ENCODE measurements around the gene PCBP3. TPM values are rescaled to one million over a fixed set of nuclear protein-coding genes. Genes with fewer than 3 reads are reported as not detected.
"Not testable (repeated sequence)": the region's sequence is repeated elsewhere in the genome, so short reads cannot be mapped to it uniquely, and the experiment has no call there.

PCBP3 gene
- total RNA-seq, 2 experiments from 2014 or later = 12.2 to 13.2 TPM

- H3K36me3 Mint-ChIP-seq (ENCODE audit: low read depth) = peaks cover 4% of the 10 kb centered on the region
- no peaks in the 10 kb centered on the region for H3K27me3 Mint-ChIP-seq
- POLR2A ChIA-PET = no interaction called here
- CTCF ChIA-PET = no interaction called here
- H3K9me3 Mint-ChIP-seq (ENCODE audit: low read depth) = no peaks in the 10 kb centered on the region
- no peaks in the 10 kb centered on the region for H3K4me1 Mint-ChIP-seq
- DNase-seq (no peak), ATAC-seq (no peak)
- intact Hi-C loops (cut with DNase I, micrococcal nuclease) = no loop called here
- H3K27ac Mint-ChIP-seq = no peak overlapping the region
- H3K4me3 Mint-ChIP-seq = no peak overlapping the region
These were observed 165.9 kb downstream of the PCBP3 start for GRCh38 chr21:45809421-45809820.

- no peaks in the 10 kb centered on the region for H3K27me3 Mint-ChIP-seq
- no peaks in the 10 kb centered on the region for H3K9me3 Mint-ChIP-seq (ENCODE audit: low read depth)
- no peaks in the 10 kb centered on the region for H3K4me1 Mint-ChIP-seq
- intact Hi-C loops (cut with DNase I, micrococcal nuclease) = no loop called here
- H3K4me3 Mint-ChIP-seq = no peak overlapping the region
- peaks cover 4% of the 10 kb centered on the region for H3K36me3 Mint-ChIP-seq (ENCODE audit: low read depth)
- DNase-seq (no peak), ATAC-seq (no peak)
- no peak overlapping the region for H3K27ac Mint-ChIP-seq
- POLR2A ChIA-PET = no interaction called here
- CTCF ChIA-PET = no interaction called here
These were observed 167.6 kb downstream of the PCBP3 start for GRCh38 chr21:45811136-45811535.

- POLR2A ChIA-PET = interaction anchor here (0.6 to 0.9 kb wide), 4 partner anchors 67 to 331 kb away, joined by 3 to 4 read pairs (median 4); no protein-coding TSS in a partner anchor
- H3K27ac Mint-ChIP-seq; CTCF ChIA-PET; H3K9me3 Mint-ChIP-seq (ENCODE audit: low read depth); H3K4me3 Mint-ChIP-seq; ATAC-seq; H3K36me3 Mint-ChIP-seq (ENCODE audit: low read depth); H3K27me3 Mint-ChIP-seq: not testable (repeated sequence)
- peak; percentile 53 for DNase-seq
- intact Hi-C loops (cut with DNase I, micrococcal nuclease) = loop anchor here in 1 of 2 experiments (1.0 kb wide), 1 partner anchor 46 kb away; no protein-coding TSS in a partner anchor
- H3K4me1 Mint-ChIP-seq = peaks cover 24% of the 10 kb centered on the region
These were observed 170.8 kb downstream of the PCBP3 start for GRCh38 chr21:45814210-45814940.

- H3K9me3 Mint-ChIP-seq (ENCODE audit: low read depth); H3K36me3 Mint-ChIP-seq (ENCODE audit: low read depth); H3K27me3 Mint-ChIP-seq; CTCF ChIA-PET; H3K4me3 Mint-ChIP-seq; ATAC-seq; POLR2A ChIA-PET; H3K27ac Mint-ChIP-seq: not testable (repeated sequence)
- DNase-seq = peak; percentile 50
- peaks cover 38% of the 10 kb centered on the region for H3K4me1 Mint-ChIP-seq
- intact Hi-C loops (cut with DNase I, micrococcal nuclease) = loop anchor here in 1 of 2 experiments (5.0 kb wide), 3 partner anchors 72 to 173 kb away; partner anchors contain the start of gene PCBP3
These were observed 172.3 kb downstream of the PCBP3 start for GRCh38 chr21:45815781-45816180.

GRCh38 chr21:45816794-45817193 is 173.3 kb downstream of the PCBP3 start:
- ATAC-seq = no peak
- Mint-ChIP-seq H3K36me3 (ENCODE audit: low read depth) (peaks cover 9% of the 10 kb centered on the region), H3K9me3 (ENCODE audit: low read depth) (no peaks in the 10 kb centered on the region), H3K4me3 (no peak overlapping the region), H3K4me1 (peaks cover 49% of the 10 kb centered on the region), H3K27ac (peak overlapping the region; percentile 73), H3K27me3 (peaks cover under 1% of the 10 kb centered on the region)
- ChIA-PET POLR2A (no interaction called here), CTCF (interaction anchor here (0.7 kb wide), 1 partner anchor 410 kb away, joined by 5 read pairs; no protein-coding TSS in a partner anchor)
- no peak for DNase-seq
- intact Hi-C loops (cut with DNase I, micrococcal nuclease) = loop anchor here in 1 of 2 experiments (5.0 kb wide), 3 partner anchors 71 to 174 kb away; partner anchors contain the start of gene PCBP3

GRCh38 chr21:45817345-45817744 is 173.8 kb downstream of the PCBP3 start:
- CTCF ChIA-PET = no interaction called here
- Mint-ChIP-seq H3K27me3 (peaks cover 2% of the 10 kb centered on the region), H3K4me3 (no peak overlapping the region), H3K9me3 (ENCODE audit: low read depth) (no peaks in the 10 kb centered on the region), H3K36me3 (ENCODE audit: low read depth) (peaks cover 9% of the 10 kb centered on the region), H3K27ac (peak overlapping the region; percentile 99), H3K4me1 (peaks cover 51% of the 10 kb centered on the region)
- ATAC-seq = no peak
- intact Hi-C loops (cut with DNase I, micrococcal nuclease) = loop anchor here in 1 of 2 experiments (5.0 kb wide), 3 partner anchors 70 to 175 kb away; partner anchors contain the start of gene PCBP3
- DNase-seq = no peak
- POLR2A ChIA-PET = no interaction called here

- peak overlapping the region; percentile 47 for H3K4me3 Mint-ChIP-seq
- H3K36me3 Mint-ChIP-seq (ENCODE audit: low read depth) = peaks cover 9% of the 10 kb centered on the region
- peak overlapping the region; percentile 99 for H3K27ac Mint-ChIP-seq
- DNase-seq (peak; percentile 49), ATAC-seq (peak; percentile 82)
- intact Hi-C loops (cut with DNase I, micrococcal nuclease) = loop anchor here (1.0 to 5.0 kb wide), 12 partner anchors 50 to 892 kb away; partner anchors contain the start of gene PCBP3 (in 1 of the 2)
- ChIA-PET CTCF (interaction anchor here (1.0 to 1.3 kb wide), 7 partner anchors 52 to 680 kb away, joined by 3 to 4 read pairs (median 3); no protein-coding TSS in a partner anchor), POLR2A (interaction anchor here (0.7 to 1.6 kb wide), 6 partner anchors 50 to 275 kb away, joined by 3 to 6 read pairs (median 4); no protein-coding TSS in a partner anchor)
- H3K9me3 Mint-ChIP-seq (ENCODE audit: low read depth) = no peaks in the 10 kb centered on the region
- peaks cover 51% of the 10 kb centered on the region for H3K4me1 Mint-ChIP-seq
- peaks cover 2% of the 10 kb centered on the region for H3K27me3 Mint-ChIP-seq
These were observed 174.9 kb downstream of the PCBP3 start for GRCh38 chr21:45818276-45818903.

- H3K27ac Mint-ChIP-seq = peak overlapping the region; percentile 99
- H3K9me3 Mint-ChIP-seq (ENCODE audit: low read depth) = no peaks in the 10 kb centered on the region
- ATAC-seq (peak; percentile 82), DNase-seq (peak; percentile 94)
- H3K4me3 Mint-ChIP-seq = peak overlapping the region; percentile 47
- intact Hi-C loops (cut with DNase I, micrococcal nuclease) = loop anchor here (1.0 to 5.0 kb wide), 16 partner anchors 51 to 892 kb away; partner anchors contain the start of genes PCBP3 (in 2 of the 2) and SLC19A1 (in 1 of the 2)
- POLR2A ChIA-PET = interaction anchor here (0.7 to 1.6 kb wide), 6 partner anchors 119 to 275 kb away, joined by 3 to 6 read pairs (median 4); no protein-coding TSS in a partner anchor
- peaks cover 9% of the 10 kb centered on the region for H3K36me3 Mint-ChIP-seq (ENCODE audit: low read depth)
- CTCF ChIA-PET = interaction anchor here (1.0 to 1.3 kb wide), 7 partner anchors 52 to 681 kb away, joined by 3 to 4 read pairs (median 3); no protein-coding TSS in a partner anchor
- peaks cover 2% of the 10 kb centered on the region for H3K27me3 Mint-ChIP-seq
- peaks cover 51% of the 10 kb centered on the region for H3K4me1 Mint-ChIP-seq
These were observed 175.4 kb downstream of the PCBP3 start for GRCh38 chr21:45818904-45819285.

- POLR2A ChIA-PET = interaction anchor here (0.8 to 1.6 kb wide), 3 partner anchors 174 to 276 kb away, joined by 3 to 6 read pairs (median 3); no protein-coding TSS in a partner anchor
- Mint-ChIP-seq H3K27ac (peak overlapping the region; percentile 99), H3K36me3 (ENCODE audit: low read depth) (peaks cover 9% of the 10 kb centered on the region), H3K4me3 (no peak overlapping the region), H3K4me1 (peaks cover 51% of the 10 kb centered on the region), H3K9me3 (ENCODE audit: low read depth) (no peaks in the 10 kb centered on the region), H3K27me3 (peaks cover 2% of the 10 kb centered on the region)
- CTCF ChIA-PET = interaction anchor here (0.7 to 1.3 kb wide), 8 partner anchors 9 to 691 kb away, joined by 3 to 4 read pairs (median 3); no protein-coding TSS in a partner anchor
- peak; percentile 36 for DNase-seq
- intact Hi-C loops (cut with DNase I, micrococcal nuclease) = loop anchor here (1.0 to 10.0 kb wide), 19 partner anchors 67 to 893 kb away; partner anchors contain the start of genes PCBP3 (in 2 of the 2) and SLC19A1 (in 1 of the 2)
- no peak for ATAC-seq
These were observed 176.1 kb downstream of the PCBP3 start for GRCh38 chr21:45819478-45820170.

- ChIA-PET POLR2A (no interaction called here), CTCF (interaction anchor here (0.6 to 1.3 kb wide), 8 partner anchors 8 to 1460 kb away, joined by 3 to 4 read pairs (median 3); no protein-coding TSS in a partner anchor)
- H3K27me3 Mint-ChIP-seq = peaks cover 2% of the 10 kb centered on the region
- intact Hi-C loops (cut with DNase I, micrococcal nuclease) = loop anchor here (1.0 to 10.0 kb wide), 8 partner anchors 104 to 744 kb away; no protein-coding TSS in a partner anchor
- DNase-seq = peak; percentile 91
- peaks cover 9% of the 10 kb centered on the region for H3K36me3 Mint-ChIP-seq (ENCODE audit: low read depth)
- peaks cover 51% of the 10 kb centered on the region for H3K4me1 Mint-ChIP-seq
- H3K27ac Mint-ChIP-seq = peak overlapping the region; percentile 99
- ATAC-seq = peak; percentile 32
- H3K9me3 Mint-ChIP-seq (ENCODE audit: low read depth) = no peaks in the 10 kb centered on the region
- no peak overlapping the region for H3K4me3 Mint-ChIP-seq
These were observed 176.9 kb downstream of the PCBP3 start for GRCh38 chr21:45820171-45821091.
